SK-N-SH treated with all-trans-retinoic acid at 6 μM for 48 hours (cell line): ENCODE results near the gene CSNK1G1.

Source experiments
- ATAC-seq: fragments of 200-7000 bp; cut with Tn5 transposase; 3 replicates; pipeline ENCODE4 v1.9.1; 2020; ENCODE audit warnings: mild to moderate bottlenecking, moderate library complexity
- BACH2 ChIP-seq: fragments of 250-450 bp; sonication (Bioruptor Pico); IDR thresholded peaks from 2 replicates; pipeline ENCODE4 v1.9.0; 2021; ENCODE audit warnings: mild to moderate bottlenecking, borderline replicate concordance
- CREB5 ChIP-seq: fragments of 250-450 bp; sonication (Bioruptor Pico); IDR thresholded peaks from 2 replicates; pipeline ENCODE4 v1.5.1; 2020; ENCODE audit warnings: low read depth, mild to moderate bottlenecking, moderate library complexity
- CSDC2 ChIP-seq: fragments of 250-450 bp; sonication (Bioruptor Pico); IDR thresholded peaks from 2 replicates; pipeline ENCODE4 v1.5.0; 2020; ENCODE audit warnings: mild to moderate bottlenecking, moderate library complexity
- CSRNP3 ChIP-seq: fragments of 250-450 bp; sonication (Bioruptor Pico); IDR thresholded peaks from 2 replicates; pipeline ENCODE4 v1.5.1; 2021; ENCODE audit warnings: mild to moderate bottlenecking, moderate library complexity
- GLIS3 ChIP-seq: fragments of 250-450 bp; sonication (Bioruptor Pico); IDR thresholded peaks from 2 replicates; pipeline ENCODE4 v1.5.0; 2020; ENCODE audit warnings: mild to moderate bottlenecking, moderate library complexity
- ISL1 ChIP-seq: fragments of 250-450 bp; sonication (Bioruptor Pico); IDR thresholded peaks from 2 replicates; pipeline ENCODE4 v2.1.2; 2022; ENCODE audit warnings: mild to moderate bottlenecking, moderate library complexity
- PATZ1 ChIP-seq: fragments of 250-450 bp; sonication (Bioruptor Pico); IDR thresholded peaks from 2 replicates; pipeline ENCODE4 v1.8.0; 2020; ENCODE audit warnings: mild to moderate bottlenecking, moderate library complexity, borderline replicate concordance
- POU6F1 ChIP-seq: fragments of 250-450 bp; sonication (Bioruptor Pico); IDR thresholded peaks from 2 replicates; pipeline ENCODE4 v1.8.0; 2021; ENCODE audit warnings: low read depth, mild to moderate bottlenecking, moderate library complexity, borderline replicate concordance
- PPARA ChIP-seq: fragments of 250-450 bp; sonication (Bioruptor Pico); IDR thresholded peaks from 2 replicates; pipeline ENCODE4 v1.5.0; 2020; ENCODE audit warnings: mild to moderate bottlenecking, borderline replicate concordance
- RARB ChIP-seq: fragments of 250-450 bp; sonication (Bioruptor Pico); IDR thresholded peaks from 2 replicates; pipeline ENCODE4 v1.8.0; 2021; ENCODE audit warnings: mild to moderate bottlenecking, moderate library complexity
- TOX ChIP-seq: fragments of 250-450 bp; sonication (Bioruptor Pico); IDR thresholded peaks from 2 replicates; pipeline ENCODE4 v1.8.0; 2021; ENCODE audit warnings: mild to moderate bottlenecking, moderate library complexity, borderline replicate concordance
- TSHZ2 ChIP-seq: fragments of 250-450 bp; sonication (Bioruptor Pico); IDR thresholded peaks from 2 replicates; pipeline ENCODE4 v1.5.0; 2020; ENCODE audit warnings: mild to moderate bottlenecking, moderate library complexity
- ZC3H10 ChIP-seq: fragments of 250-450 bp; sonication (Bioruptor Pico); IDR thresholded peaks from 2 replicates; pipeline ENCODE4 v1.5.1; 2021; ENCODE audit warnings: mild to moderate bottlenecking, moderate library complexity
- ZFP3 ChIP-seq: fragments of 250-450 bp; sonication (Bioruptor Pico); IDR thresholded peaks from 2 replicates; pipeline ENCODE4 v1.5.0; 2020; ENCODE audit warnings: mild to moderate bottlenecking, moderate library complexity
- ZFP30 ChIP-seq: fragments of 450-650 bp; formaldehyde crosslinking; IDR thresholded peaks from 2 replicates; pipeline ENCODE4 v1.5.0; 2022; ENCODE audit warnings: mild to moderate bottlenecking, moderate library complexity
- ZNF565 ChIP-seq: fragments of 450-650 bp; formaldehyde crosslinking; conservative IDR thresholded peaks from 2 replicates; pipeline ENCODE4 v1.5.0; 2020; ENCODE audit warnings: low read depth, mild to moderate bottlenecking, moderate library complexity
- ZNF70 ChIP-seq: fragments of 450-650 bp; formaldehyde crosslinking; IDR thresholded peaks from 2 replicates; pipeline ENCODE4 v1.5.0; 2020; ENCODE audit warnings: mild to moderate bottlenecking, moderate library complexity
- ZNF8 ChIP-seq: fragments of 450-650 bp; formaldehyde crosslinking; IDR thresholded peaks from 2 replicates; pipeline ENCODE4 v1.5.0; 2020; ENCODE audit warnings: mild to moderate bottlenecking, moderate library complexity

Gene CSNK1G1

GRCh38 chr15:64166102-64166890 is 189.7 kb downstream of the CSNK1G1 start:
- TF ChIP-seq ZFP30 (no peak), ISL1 (CRISPR knock-in tag) (no peak), TSHZ2 (no peak), RARB (CRISPR knock-in tag) (no peak), ZNF70 (no peak)
- no peak for ATAC-seq

- ATAC-seq: no peak
- TF ChIP-seq CREB5 (CRISPR knock-in tag) (no peak), ZFP3 (no peak), ZNF8 (no peak), POU6F1 (CRISPR knock-in tag) (no peak), GLIS3 (CRISPR knock-in tag) (no peak), ZNF70 (no peak), TOX (CRISPR knock-in tag) (no peak), PATZ1 (CRISPR knock-in tag) (no peak), CSRNP3 (CRISPR knock-in tag) (no peak), PPARA (CRISPR knock-in tag) (no peak), BACH2 (no peak), ISL1 (CRISPR knock-in tag) (no peak)
These were observed 191.5 kb downstream of the CSNK1G1 start for GRCh38 chr15:64164436-64164835.

GRCh38 chr15:64163659-64164362 is 192.2 kb downstream of the CSNK1G1 start:
- TF ChIP-seq CSDC2 (CRISPR knock-in tag) (no peak), ZNF565 (CRISPR knock-in tag) (no peak), ZNF70 (no peak), ZC3H10 (CRISPR knock-in tag) (no peak), BACH2 (no peak), TOX (CRISPR knock-in tag) (no peak)
- ATAC-seq: peak; percentile 8
